A673 (cell line): ENCODE data around the gene ADCY5.

Experiments used
- EZH2 ChIP-seq: fragments of 200-600 bp; sonication (generic); IDR thresholded peaks from 2 replicates; pipeline ENCODE4 v1.6.1; 2017; ENCODE audit warnings: borderline replicate concordance, low read depth, mild to moderate bottlenecking, mixed read lengths, antibody characterized with exemption, low read length; ENCODE audit not compliant: poor library complexity, severe bottlenecking
- TF ChIP-seq, protein P1 (sequence below): fragments of 300-800, 200-600 bp; sonication (generic); conservative IDR thresholded peaks from 2 replicates; pipeline ENCODE4 v1.5.1; 2017; ENCODE audit warnings: low read depth, mild to moderate bottlenecking, antibody characterized with exemption, low read length, moderate library complexity, mixed read lengths

GRCh38 chr3:123289391-123290106 lies 159.3 kb downstream of the ADCY5 start:
- no peak for TF ChIP-seq EZH2
- TF ChIP-seq, protein P1, sequence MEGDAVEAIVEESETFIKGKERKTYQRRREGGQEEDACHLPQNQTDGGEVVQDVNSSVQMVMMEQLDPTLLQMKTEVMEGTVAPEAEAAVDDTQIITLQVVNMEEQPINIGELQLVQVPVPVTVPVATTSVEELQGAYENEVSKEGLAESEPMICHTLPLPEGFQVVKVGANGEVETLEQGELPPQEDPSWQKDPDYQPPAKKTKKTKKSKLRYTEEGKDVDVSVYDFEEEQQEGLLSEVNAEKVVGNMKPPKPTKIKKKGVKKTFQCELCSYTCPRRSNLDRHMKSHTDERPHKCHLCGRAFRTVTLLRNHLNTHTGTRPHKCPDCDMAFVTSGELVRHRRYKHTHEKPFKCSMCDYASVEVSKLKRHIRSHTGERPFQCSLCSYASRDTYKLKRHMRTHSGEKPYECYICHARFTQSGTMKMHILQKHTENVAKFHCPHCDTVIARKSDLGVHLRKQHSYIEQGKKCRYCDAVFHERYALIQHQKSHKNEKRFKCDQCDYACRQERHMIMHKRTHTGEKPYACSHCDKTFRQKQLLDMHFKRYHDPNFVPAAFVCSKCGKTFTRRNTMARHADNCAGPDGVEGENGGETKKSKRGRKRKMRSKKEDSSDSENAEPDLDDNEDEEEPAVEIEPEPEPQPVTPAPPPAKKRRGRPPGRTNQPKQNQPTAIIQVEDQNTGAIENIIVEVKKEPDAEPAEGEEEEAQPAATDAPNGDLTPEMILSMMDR = no peak
